ENCODE data around the gene IVL. TPM values are rescaled to one million over a fixed set of nuclear protein-coding genes. Genes with fewer than 3 reads are reported as not detected.

The IVL gene
- total RNA-seq, 2 experiments from 2014 or later, result not detected

DNA sequence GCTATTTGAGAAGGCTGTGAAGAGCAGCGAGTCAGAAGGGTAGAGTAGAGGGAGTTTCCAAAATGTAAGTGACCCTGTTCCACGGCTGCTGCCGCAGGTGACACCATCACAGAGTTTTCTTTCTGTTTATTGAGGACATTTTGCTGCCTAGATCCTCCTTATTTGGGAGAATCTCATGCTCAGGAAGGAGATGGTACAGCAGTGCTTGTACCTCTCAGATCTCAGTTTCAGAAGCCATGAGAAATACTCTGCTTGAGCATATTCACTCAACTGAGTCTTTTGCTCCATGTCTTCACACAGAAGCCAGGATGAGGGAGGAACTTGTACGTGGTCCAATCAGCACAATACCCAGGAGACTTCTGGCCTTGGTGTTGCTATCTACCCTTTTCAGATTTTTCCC lies 47.0 kb upstream of the IVL start:
- no peaks in the 10 kb centered on the region for H3K36me3 Mint-ChIP-seq (ENCODE audit: low read depth)
- H3K27ac Mint-ChIP-seq, result no peak overlapping the region
- TF ChIP-seq CTCF (IDR thresholded peaks at IDR 0.05), result no peak

GRCh38 chr1:152864443-152864842 lies 43.9 kb upstream of the IVL start:
- no peak for DNase-seq
- Mint-ChIP-seq H3K36me3 (ENCODE audit: low read depth) (no peaks in the 10 kb centered on the region), H3K4me1 (ENCODE audit: low read depth) (no peaks in the 10 kb centered on the region), H3K9me3 (no peaks in the 10 kb centered on the region), H3K4me3 (no peak overlapping the region), H3K27ac (no peak overlapping the region), H3K27me3 (peaks cover 22% of the 10 kb centered on the region)
- Histone ChIP-seq H3K27ac (ENCODE audit: low read depth in 1 of 2, low read length in 2 of 2) (no peak overlapping the region), H3K9me3 (ENCODE audit: control insufficient read depth in 1 of 2, insufficient read depth in 1 of 2, low read length in 2 of 2) (no peaks in the 10 kb centered on the region), H3K4me1 (ENCODE audit: insufficient read depth, low read length) (no peaks in the 10 kb centered on the region), H3K36me3 (ENCODE audit: insufficient read depth, low read length) (no peaks in the 10 kb centered on the region), H3K27me3 (ENCODE audit: control insufficient read depth in 1 of 2, insufficient read depth in 2 of 2, low read length in 2 of 2) (peaks cover 9 to 16% of the 10 kb centered on the region in 2 experiments), H3K4me3 (ENCODE audit: low read length) (no peak overlapping the region)
- no peak for ATAC-seq (ENCODE audit: poor library complexity)
- intact Hi-C loops (cut with DNase I, micrococcal nuclease), result no loop called here
- no peak for TF ChIP-seq CTCF (IDR thresholded peaks at IDR 0.05)
- ChIA-PET CTCF (no interaction called here), POLR2A (no interaction called here)

More for the DNA sequence above, 47.0 kb upstream of the IVL start:
- ATAC-seq (ENCODE audit: poor library complexity) (no peak), DNase-seq (no peak)
- Mint-ChIP-seq H3K4me1 (ENCODE audit: low read depth) (no peaks in the 10 kb centered on the region), H3K27me3 (peaks cover 33% of the 10 kb centered on the region), H3K4me3 (no peak overlapping the region), H3K9me3 (no peaks in the 10 kb centered on the region)
- Histone ChIP-seq H3K4me1 (ENCODE audit: insufficient read depth, low read length) (no peaks in the 10 kb centered on the region), H3K27ac (ENCODE audit: low read depth in 1 of 2, low read length in 2 of 2) (no peak overlapping the region), H3K9me3 (ENCODE audit: control insufficient read depth in 1 of 2, insufficient read depth in 1 of 2, low read length in 2 of 2) (no peaks in the 10 kb centered on the region), H3K27me3 (ENCODE audit: control insufficient read depth in 1 of 2, insufficient read depth in 2 of 2, low read length in 2 of 2) (peaks cover 8 to 18% of the 10 kb centered on the region in 2 experiments), H3K36me3 (ENCODE audit: insufficient read depth, low read length) (no peaks in the 10 kb centered on the region), H3K4me3 (ENCODE audit: low read length) (no peak overlapping the region)
- CTCF ChIA-PET, result no interaction called here
- intact Hi-C loops (cut with DNase I, micrococcal nuclease), result no loop called here
- POLR2A ChIA-PET, result no interaction called here

GRCh38 chr1:152866321-152866720 lies 42.0 kb upstream of the IVL start:
- no peak overlapping the region for H3K27ac Mint-ChIP-seq
- H3K27ac ChIP-seq (ENCODE audit: low read depth in 1 of 2, low read length in 2 of 2), result no peak overlapping the region
- ChIA-PET POLR2A (no interaction called here), CTCF (no interaction called here)
- peaks cover 9 to 16% of the 10 kb centered on the region in 2 experiments for H3K27me3 ChIP-seq (ENCODE audit: control insufficient read depth in 1 of 2, insufficient read depth in 2 of 2, low read length in 2 of 2)
- H3K36me3 ChIP-seq (ENCODE audit: insufficient read depth, low read length), result no peaks in the 10 kb centered on the region
- no peaks in the 10 kb centered on the region for H3K9me3 Mint-ChIP-seq
- peaks cover 0 to 3% of the 10 kb centered on the region in 2 experiments for H3K9me3 ChIP-seq (ENCODE audit: control insufficient read depth in 1 of 2, insufficient read depth in 1 of 2, low read length in 2 of 2)
- DNase-seq, result no peak
- no peak for TF ChIP-seq CTCF (IDR thresholded peaks at IDR 0.05)
- H3K4me3 Mint-ChIP-seq, result no peak overlapping the region
- no peak for ATAC-seq (ENCODE audit: poor library complexity)
- no peak overlapping the region for H3K4me3 ChIP-seq (ENCODE audit: low read length)
- peaks cover 15% of the 10 kb centered on the region for H3K27me3 Mint-ChIP-seq
- H3K36me3 Mint-ChIP-seq (ENCODE audit: low read depth), result no peaks in the 10 kb centered on the region
- no peaks in the 10 kb centered on the region for H3K4me1 ChIP-seq (ENCODE audit: insufficient read depth, low read length)
- no peaks in the 10 kb centered on the region for H3K4me1 Mint-ChIP-seq (ENCODE audit: low read depth)
- intact Hi-C loops (cut with DNase I, micrococcal nuclease), result no loop called here
